Occipital lobe (tissue), 2 donors: ENCODE measurements around the gene NOTCH1. TPM values are rescaled to one million over a fixed set of nuclear protein-coding genes. Genes with fewer than 3 reads are reported as not detected.

Experiments used
- DNase-seq: peaks from one replicate; lab custom pipeline; 2025; lab: John Stamatoyannopoulos, UW
- total RNA-seq: library from RNA; depleted of rRNA; stranded (reverse); fragments of >200 nt; gene quantifications from one replicate; pipeline ENCODE4 v1.2.3, GENCODE V29; 2014

NOTCH1 gene
- total RNA-seq, 1 donor from 2014 or later: 22.9 TPM

GRCh38 chr9:136532799-136533774, 12.8 kb downstream of the NOTCH1 start:
- DNase-seq: no peak

GRCh38 chr9:136531904-136532798, 13.7 kb downstream of the NOTCH1 start:
- no peak for DNase-seq

- no peak for DNase-seq
Measured at GRCh38 chr9:136531186-136531903, 14.5 kb downstream of the NOTCH1 start.

- DNase-seq: no peak
Measured at GRCh38 chr9:136530461-136531089, 15.3 kb downstream of the NOTCH1 start.

- DNase-seq: no peak
Measured at GRCh38 chr9:136529516-136530460, 16.1 kb downstream of the NOTCH1 start.

GRCh38 chr9:136528716-136529341, 17.0 kb downstream of the NOTCH1 start:
- no peak for DNase-seq

- no peak for DNase-seq
Measured at GRCh38 chr9:136527721-136528710, 17.8 kb downstream of the NOTCH1 start.

GRCh38 chr9:136527131-136527530, 18.7 kb downstream of the NOTCH1 start:
- DNase-seq: no peak

GRCh38 chr9:136526625-136527066, 19.2 kb downstream of the NOTCH1 start:
- peak; percentile 51 for DNase-seq

- DNase-seq: peak; percentile 82
Measured at GRCh38 chr9:136525841-136526499, 19.9 kb downstream of the NOTCH1 start.

- DNase-seq: no peak
Measured at GRCh38 chr9:136525207-136525606, 20.6 kb downstream of the NOTCH1 start.

GRCh38 chr9:136522314-136523237, 23.3 kb downstream of the NOTCH1 start:
- DNase-seq: no peak

GRCh38 chr9:136521537-136521936, 24.3 kb downstream of the NOTCH1 start:
- DNase-seq: no peak

- no peak for DNase-seq
Measured at GRCh38 chr9:136520053-136520540, 25.8 kb downstream of the NOTCH1 start.

- no peak for DNase-seq
Measured at GRCh38 chr9:136519263-136520052, 26.4 kb downstream of the NOTCH1 start.
